ENCODE data around the gene AFF3. TPM values are rescaled to one million over a fixed set of nuclear protein-coding genes. Genes with fewer than 3 reads are reported as not detected.

AFF3 gene
- total RNA-seq, 2 donors from 2014 or later = 10.8 to 16.2 TPM

GRCh38 chr2:99697811-99698568, 444.4 kb downstream of the AFF3 start:
- DNase-seq (ENCODE audit: low spot score) = peak; percentile 73
- Histone ChIP-seq H3K4me1 (peaks cover 0 to 65% of the 10 kb centered on the region in 2 donors), H3K9me3 (no peaks in the 10 kb centered on the region), H3K27me3 (no peaks in the 10 kb centered on the region), H3K36me3 (no peaks in the 10 kb centered on the region), H3K4me3 (no peak overlapping the region), H3K27ac (peak overlapping the region in 1 of 2 donors; percentile 7)
- TF ChIP-seq CTCF (IDR thresholded peaks at IDR 0.05) = no peak

GRCh38 chr2:99695944-99696253, 446.5 kb downstream of the AFF3 start:
- peak overlapping the region in 1 of 2 donors; percentile 4 for H3K27ac ChIP-seq
- no peak for DNase-seq (ENCODE audit: low spot score)
- H3K9me3 ChIP-seq = no peaks in the 10 kb centered on the region
- H3K36me3 ChIP-seq = no peaks in the 10 kb centered on the region
- no peak overlapping the region for H3K4me3 ChIP-seq
- no peaks in the 10 kb centered on the region for H3K27me3 ChIP-seq
- H3K4me1 ChIP-seq = peaks cover 0 to 83% of the 10 kb centered on the region in 2 donors
- no peak for TF ChIP-seq CTCF (IDR thresholded peaks at IDR 0.05)

GRCh38 chr2:99695130-99695943, 447.1 kb downstream of the AFF3 start:
- TF ChIP-seq CTCF (IDR thresholded peaks at IDR 0.05) = no peak
- Histone ChIP-seq H3K36me3 (no peaks in the 10 kb centered on the region), H3K27ac (peak overlapping the region; percentile 26 to 68), H3K4me1 (peaks cover 0 to 78% of the 10 kb centered on the region in 2 donors), H3K27me3 (no peaks in the 10 kb centered on the region), H3K9me3 (no peaks in the 10 kb centered on the region), H3K4me3 (no peak overlapping the region)
- DNase-seq (ENCODE audit: low spot score) = peak; percentile 58

- Histone ChIP-seq H3K9me3 (no peaks in the 10 kb centered on the region), H3K27me3 (no peaks in the 10 kb centered on the region), H3K4me1 (peaks cover 0 to 78% of the 10 kb centered on the region in 2 donors), H3K36me3 (no peaks in the 10 kb centered on the region), H3K27ac (peak overlapping the region; percentile 26 to 68), H3K4me3 (no peak overlapping the region)
- peak; percentile 55 for DNase-seq (ENCODE audit: low spot score)
- TF ChIP-seq CTCF (IDR thresholded peaks at IDR 0.05) = no peak
Observed at GRCh38 chr2:99694331-99694730, 448.1 kb downstream of the AFF3 start.

- Histone ChIP-seq H3K27ac (no peak overlapping the region), H3K4me1 (peaks cover 0 to 64% of the 10 kb centered on the region in 2 donors), H3K36me3 (no peaks in the 10 kb centered on the region), H3K9me3 (no peaks in the 10 kb centered on the region), H3K4me3 (no peak overlapping the region), H3K27me3 (no peaks in the 10 kb centered on the region)
- DNase-seq (ENCODE audit: low spot score) = peak; percentile 46
- TF ChIP-seq CTCF (IDR thresholded peaks at IDR 0.05) = no peak
Observed at GRCh38 chr2:99692785-99693184, 449.6 kb downstream of the AFF3 start.
